Renal cortical epithelial cell (primary cell): ENCODE measurements around the gene TEPSIN. TPM values are rescaled to one million over a fixed set of nuclear protein-coding genes. Genes with fewer than 3 reads are reported as not detected.
"Not testable (repeated sequence)": the region's sequence is repeated elsewhere in the genome, so short reads cannot be mapped to it uniquely, and the experiment has no call there.

ENCODE experiments used
- DNase-seq: peaks from one replicate; pipeline ENCODE4 v3.0.0-alpha.2; 2011; ENCODE audit warnings: low read depth
- total RNA-seq: library from RNA; depleted of rRNA; stranded (reverse); fragments of >200 nt; gene quantifications from 2 replicates; pipeline ENCODE4 v1.2.3, GENCODE V29; 2014

The TEPSIN gene
- total RNA-seq, 1 donor from 2014 or later = 14.0 TPM

GRCh38 chr17:81235822-81236740 is 2.8 kb downstream of the TEPSIN start:
- no peak for DNase-seq

GRCh38 chr17:81234940-81235821 is 3.7 kb downstream of the TEPSIN start:
- DNase-seq = no peak

GRCh38 chr17:81234506-81234855 is 4.4 kb downstream of the TEPSIN start:
- DNase-seq = no peak

- DNase-seq = no peak
Observed at GRCh38 chr17:81233811-81234505, 4.9 kb downstream of the TEPSIN start.

- no peak for DNase-seq
Observed at GRCh38 chr17:81233316-81233715, 5.5 kb downstream of the TEPSIN start.

- no peak for DNase-seq
Observed at GRCh38 chr17:81232616-81233241, 6.1 kb downstream of the TEPSIN start.

- DNase-seq = no peak
Observed at GRCh38 chr17:81231766-81232581, 6.9 kb downstream of the TEPSIN start.

- DNase-seq = no peak
Observed at GRCh38 chr17:81231121-81231645, 7.7 kb downstream of the TEPSIN start.

- no peak for DNase-seq
Observed at GRCh38 chr17:81230043-81230820, 8.6 kb downstream of the TEPSIN start.

- DNase-seq = no peak
Observed at GRCh38 chr17:81229666-81229920, 9.3 kb downstream of the TEPSIN start.

- DNase-seq = no peak
Observed at GRCh38 chr17:81228834-81229665, 9.8 kb downstream of the TEPSIN start.

- DNase-seq = no peak
Observed at GRCh38 chr17:81228420-81228819, 10.4 kb downstream of the TEPSIN start.

- DNase-seq = not testable (repeated sequence)
Observed at GRCh38 chr17:81227630-81228029, 11.2 kb downstream of the TEPSIN start.

- no peak for DNase-seq
Observed at GRCh38 chr17:81223762-81224130, 15.1 kb downstream of the TEPSIN start.

GRCh38 chr17:81222906-81223761 is 15.7 kb downstream of the TEPSIN start, which contains the start of gene CEP131:
Gene CEP131, minus strand, starts transcription at chr17:81222965. Its CDS starts 2,909 bp downstream, at chr17:81220056.
- peak; percentile 89 for DNase-seq

- no peak for DNase-seq
Observed at GRCh38 chr17:81222620-81222905, 16.3 kb downstream of the TEPSIN start.

GRCh38 chr17:81221842-81222619 is 16.8 kb downstream of the TEPSIN start:
- DNase-seq = no peak
